Measurements from ENCODE around the gene XKR3. TPM values are rescaled to one million over a fixed set of nuclear protein-coding genes. Genes with fewer than 3 reads are reported as not detected.
"Not testable (repeated sequence)": the region's sequence is repeated elsewhere in the genome, so short reads cannot be mapped to it uniquely, and the experiment has no call there.

Gene XKR3
- not detected in 2 replicates for total RNA-seq

GRCh38 chr22:16824716-16825687, at the start of gene XKR3:
Gene XKR3 (minus strand): TSS chr22:16825411. CDS start chr22:16808073, 17,338 bp downstream.
- DNase-seq (ENCODE audit: extremely low read depth, low read depth, low spot score): no peak

- not testable (repeated sequence) for DNase-seq (ENCODE audit: extremely low read depth, low read depth, low spot score)
Observed at GRCh38 chr22:16869640-16870039, 44.4 kb upstream of the XKR3 start.

- DNase-seq (ENCODE audit: extremely low read depth, low read depth, low spot score): no peak
Observed at GRCh38 chr22:16866167-16866566, 41.0 kb upstream of the XKR3 start.

- not testable (repeated sequence) for DNase-seq (ENCODE audit: extremely low read depth, low read depth, low spot score)
Observed at GRCh38 chr22:16856851-16857250, 31.6 kb upstream of the XKR3 start.

GRCh38 chr22:16854631-16855030, 29.4 kb upstream of the XKR3 start:
- DNase-seq (ENCODE audit: extremely low read depth, low read depth, low spot score): no peak

- DNase-seq (ENCODE audit: extremely low read depth, low read depth, low spot score): not testable (repeated sequence)
Observed at GRCh38 chr22:16851268-16851996, 26.2 kb upstream of the XKR3 start.

- DNase-seq (ENCODE audit: extremely low read depth, low read depth, low spot score): no peak
Observed at GRCh38 chr22:16847271-16847670, 22.1 kb upstream of the XKR3 start.

GRCh38 chr22:16845881-16846280, 20.7 kb upstream of the XKR3 start:
- DNase-seq (ENCODE audit: extremely low read depth, low read depth, low spot score): no peak

- DNase-seq (ENCODE audit: extremely low read depth, low read depth, low spot score): no peak
Observed at GRCh38 chr22:16845465-16845864, 20.3 kb upstream of the XKR3 start.

- DNase-seq (ENCODE audit: extremely low read depth, low read depth, low spot score): no peak
Observed at GRCh38 chr22:16844529-16844928, 19.3 kb upstream of the XKR3 start.

- no peak for DNase-seq (ENCODE audit: extremely low read depth, low read depth, low spot score)
Observed at GRCh38 chr22:16838073-16838472, 12.9 kb upstream of the XKR3 start.

- DNase-seq (ENCODE audit: extremely low read depth, low read depth, low spot score): no peak
Observed at GRCh38 chr22:16834971-16835370, 9.8 kb upstream of the XKR3 start.

- no peak for DNase-seq (ENCODE audit: extremely low read depth, low read depth, low spot score)
Observed at GRCh38 chr22:16831257-16831656, 6.0 kb upstream of the XKR3 start.

GRCh38 chr22:16829985-16830384, 4.8 kb upstream of the XKR3 start:
- DNase-seq (ENCODE audit: extremely low read depth, low read depth, low spot score): no peak

- no peak for DNase-seq (ENCODE audit: extremely low read depth, low read depth, low spot score)
Observed at GRCh38 chr22:16828876-16829275, 3.7 kb upstream of the XKR3 start.

- no peak for DNase-seq (ENCODE audit: extremely low read depth, low read depth, low spot score)
Observed at GRCh38 chr22:16827506-16827905, 2.3 kb upstream of the XKR3 start.

GRCh38 chr22:16819249-16819648, 6.0 kb downstream of the XKR3 start:
- DNase-seq (ENCODE audit: extremely low read depth, low read depth, low spot score): no peak

GRCh38 chr22:16818538-16818937, 6.7 kb downstream of the XKR3 start:
- no peak for DNase-seq (ENCODE audit: extremely low read depth, low read depth, low spot score)

- DNase-seq (ENCODE audit: extremely low read depth, low read depth, low spot score): no peak
Observed at GRCh38 chr22:16815073-16815472, 10.1 kb downstream of the XKR3 start.

GRCh38 chr22:16810188-16810802, 14.9 kb downstream of the XKR3 start:
- DNase-seq (ENCODE audit: extremely low read depth, low read depth, low spot score): no peak

- no peak for DNase-seq (ENCODE audit: extremely low read depth, low read depth, low spot score)
Observed at GRCh38 chr22:16808744-16809143, 16.5 kb downstream of the XKR3 start.

All from glomerular endothelial cell (primary cell).